ENCODE measurements around the gene UTP20. TPM values are rescaled to one million over a fixed set of nuclear protein-coding genes. Genes with fewer than 3 reads are reported as not detected.

Gene UTP20
- total RNA-seq, 3 donors from 2014 or later = 12.5 to 24.4 (median 17.0) TPM

GRCh38 chr12:101238800-101239329 lies 41.0 kb upstream of the UTP20 start:
- Histone ChIP-seq H3K36me3 (no peaks in the 10 kb centered on the region), H3K4me1 (no peaks in the 10 kb centered on the region), H3K4me3 (no peak overlapping the region), H3K9me3 (peaks cover 0 to 16% of the 10 kb centered on the region in 2 donors), H3K27me3 (no peaks in the 10 kb centered on the region), H3K27ac (no peak overlapping the region)
- no peak for DNase-seq (ENCODE audit: low spot score in 2 of 2)
- intact Hi-C loops (cut with DNase I; ENCODE audit: low total_unique reads) = no loop called here
- TF ChIP-seq POLR2A (IDR thresholded peaks at IDR 0.05) = no peak
- TF ChIP-seq POLR2AphosphoS5 (IDR thresholded peaks at IDR 0.05) = no peak
- TF ChIP-seq, protein P1, sequence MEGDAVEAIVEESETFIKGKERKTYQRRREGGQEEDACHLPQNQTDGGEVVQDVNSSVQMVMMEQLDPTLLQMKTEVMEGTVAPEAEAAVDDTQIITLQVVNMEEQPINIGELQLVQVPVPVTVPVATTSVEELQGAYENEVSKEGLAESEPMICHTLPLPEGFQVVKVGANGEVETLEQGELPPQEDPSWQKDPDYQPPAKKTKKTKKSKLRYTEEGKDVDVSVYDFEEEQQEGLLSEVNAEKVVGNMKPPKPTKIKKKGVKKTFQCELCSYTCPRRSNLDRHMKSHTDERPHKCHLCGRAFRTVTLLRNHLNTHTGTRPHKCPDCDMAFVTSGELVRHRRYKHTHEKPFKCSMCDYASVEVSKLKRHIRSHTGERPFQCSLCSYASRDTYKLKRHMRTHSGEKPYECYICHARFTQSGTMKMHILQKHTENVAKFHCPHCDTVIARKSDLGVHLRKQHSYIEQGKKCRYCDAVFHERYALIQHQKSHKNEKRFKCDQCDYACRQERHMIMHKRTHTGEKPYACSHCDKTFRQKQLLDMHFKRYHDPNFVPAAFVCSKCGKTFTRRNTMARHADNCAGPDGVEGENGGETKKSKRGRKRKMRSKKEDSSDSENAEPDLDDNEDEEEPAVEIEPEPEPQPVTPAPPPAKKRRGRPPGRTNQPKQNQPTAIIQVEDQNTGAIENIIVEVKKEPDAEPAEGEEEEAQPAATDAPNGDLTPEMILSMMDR (IDR thresholded peaks at IDR 0.05) = no peak

GRCh38 chr12:101243074-101243473 lies 36.8 kb upstream of the UTP20 start:
- H3K27ac ChIP-seq = no peak overlapping the region
- TF ChIP-seq POLR2A (IDR thresholded peaks at IDR 0.05) = no peak
- TF ChIP-seq, protein P1 (IDR thresholded peaks at IDR 0.05) = no peak
- no peak for TF ChIP-seq POLR2AphosphoS5 (IDR thresholded peaks at IDR 0.05)
- H3K27me3 ChIP-seq = no peaks in the 10 kb centered on the region
- DNase-seq (ENCODE audit: low spot score in 2 of 2) = no peak
- peaks cover 0 to 16% of the 10 kb centered on the region in 2 donors for H3K9me3 ChIP-seq
- intact Hi-C loops (cut with DNase I; ENCODE audit: low total_unique reads) = no loop called here
- no peaks in the 10 kb centered on the region for H3K36me3 ChIP-seq
- H3K4me1 ChIP-seq = no peaks in the 10 kb centered on the region
- H3K4me3 ChIP-seq = no peak overlapping the region

DNA sequence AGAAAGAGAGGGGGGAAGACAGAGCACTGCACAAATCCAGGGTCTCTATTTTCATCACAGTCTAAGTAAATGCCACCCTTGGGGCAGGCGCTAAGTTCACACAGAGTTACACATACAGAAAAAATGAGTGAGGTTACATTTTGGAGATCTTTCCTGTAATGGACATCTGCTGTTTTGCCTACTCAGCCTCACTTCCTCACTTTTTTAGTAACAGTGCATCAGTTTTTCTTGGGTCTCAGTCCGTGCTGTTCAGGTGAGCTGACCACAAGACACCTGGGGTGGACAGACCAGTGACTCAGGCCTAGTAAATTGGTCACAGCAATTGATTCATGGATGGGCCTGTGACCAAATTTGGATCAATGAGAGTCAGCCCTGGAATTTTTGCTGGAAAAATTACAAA lies 36.3 kb upstream of the UTP20 start:
- intact Hi-C loops (cut with DNase I; ENCODE audit: low total_unique reads) = no loop called here
- Histone ChIP-seq H3K4me1 (no peaks in the 10 kb centered on the region), H3K27ac (no peak overlapping the region), H3K36me3 (no peaks in the 10 kb centered on the region), H3K9me3 (peaks cover 0 to 15% of the 10 kb centered on the region in 2 donors), H3K4me3 (no peak overlapping the region), H3K27me3 (no peaks in the 10 kb centered on the region)
- TF ChIP-seq POLR2AphosphoS5 (IDR thresholded peaks at IDR 0.05) (no peak), POLR2A (IDR thresholded peaks at IDR 0.05) (no peak)
- TF ChIP-seq, protein P1 (IDR thresholded peaks at IDR 0.05) = no peak
- DNase-seq (ENCODE audit: low spot score in 2 of 2) = no peak

DNA sequence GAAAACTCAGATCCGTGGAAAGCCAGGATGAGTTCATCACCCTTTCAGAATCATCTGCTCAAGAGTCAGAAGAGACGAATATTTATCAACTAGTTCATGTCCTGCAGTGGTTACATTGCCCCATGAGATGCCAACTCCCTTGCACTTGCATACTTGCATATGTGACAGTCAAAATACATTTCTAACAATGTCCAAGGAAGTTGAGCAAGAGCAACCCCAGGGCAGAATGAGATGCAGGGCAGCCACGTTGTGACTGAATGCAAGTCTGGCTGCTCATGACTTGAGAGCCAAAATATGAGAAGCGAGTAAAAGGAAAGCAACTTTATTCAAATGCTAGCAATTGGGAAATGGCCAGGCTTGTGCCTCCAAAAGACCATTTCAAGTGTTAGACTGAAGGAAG lies 23.6 kb upstream of the UTP20 start:
- Histone ChIP-seq H3K4me3 (no peak overlapping the region), H3K9me3 (no peaks in the 10 kb centered on the region), H3K36me3 (no peaks in the 10 kb centered on the region), H3K4me1 (no peaks in the 10 kb centered on the region), H3K27me3 (no peaks in the 10 kb centered on the region), H3K27ac (no peak overlapping the region)
- intact Hi-C loops (cut with DNase I; ENCODE audit: low total_unique reads) = no loop called here
- DNase-seq (ENCODE audit: low spot score in 2 of 2) = no peak
- TF ChIP-seq, protein P1 (IDR thresholded peaks at IDR 0.05) = no peak
- no peak for TF ChIP-seq POLR2A (IDR thresholded peaks at IDR 0.05)
- no peak for TF ChIP-seq POLR2AphosphoS5 (IDR thresholded peaks at IDR 0.05)

- TF ChIP-seq POLR2AphosphoS5 (IDR thresholded peaks at IDR 0.05) (no peak), POLR2A (IDR thresholded peaks at IDR 0.05) (no peak)
- TF ChIP-seq, protein P1 (IDR thresholded peaks at IDR 0.05) = no peak
- no peak for DNase-seq (ENCODE audit: low spot score in 2 of 2)
- Histone ChIP-seq H3K4me1 (no peaks in the 10 kb centered on the region), H3K36me3 (no peaks in the 10 kb centered on the region), H3K9me3 (no peaks in the 10 kb centered on the region), H3K4me3 (no peak overlapping the region), H3K27me3 (no peaks in the 10 kb centered on the region), H3K27ac (no peak overlapping the region)
- intact Hi-C loops (cut with DNase I; ENCODE audit: low total_unique reads) = no loop called here
Observed at GRCh38 chr12:101257357-101257756, 22.5 kb upstream of the UTP20 start.
